22Rv1 (cell line): ENCODE data around the gene BTBD17.

ENCODE experiments used
- ZFX ChIP-seq: fragments of 450-650 bp; IDR thresholded peaks from 2 replicates; pipeline ENCODE4 v1.6.1; 2017; ENCODE audit warnings: antibody characterized with exemption, borderline replicate concordance
- TF ChIP-seq, protein P1 (sequence below): fragments of 450-650 bp; IDR thresholded peaks from 2 replicates; pipeline ENCODE4 v1.5.1; 2017; ENCODE audit warnings: mild to moderate bottlenecking

DNA sequence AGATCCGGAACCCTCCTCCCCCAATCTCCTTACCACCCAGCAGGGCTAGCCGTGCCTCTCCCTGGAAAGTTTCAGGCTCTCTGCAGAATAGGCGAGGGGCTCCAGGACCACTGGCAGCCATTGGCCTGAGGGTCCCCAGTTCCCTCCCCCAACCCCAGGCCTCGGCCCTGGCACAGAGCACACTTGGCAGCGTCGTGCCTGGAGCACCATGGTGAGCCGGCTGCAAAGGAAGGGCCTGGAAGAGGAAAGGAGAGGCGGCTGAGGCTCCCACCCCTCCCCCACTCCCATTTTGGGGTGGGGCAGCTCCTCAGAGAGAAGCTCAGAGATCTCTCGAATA, 369 bp upstream of the BTBD17 start:
- TF ChIP-seq, protein P1, sequence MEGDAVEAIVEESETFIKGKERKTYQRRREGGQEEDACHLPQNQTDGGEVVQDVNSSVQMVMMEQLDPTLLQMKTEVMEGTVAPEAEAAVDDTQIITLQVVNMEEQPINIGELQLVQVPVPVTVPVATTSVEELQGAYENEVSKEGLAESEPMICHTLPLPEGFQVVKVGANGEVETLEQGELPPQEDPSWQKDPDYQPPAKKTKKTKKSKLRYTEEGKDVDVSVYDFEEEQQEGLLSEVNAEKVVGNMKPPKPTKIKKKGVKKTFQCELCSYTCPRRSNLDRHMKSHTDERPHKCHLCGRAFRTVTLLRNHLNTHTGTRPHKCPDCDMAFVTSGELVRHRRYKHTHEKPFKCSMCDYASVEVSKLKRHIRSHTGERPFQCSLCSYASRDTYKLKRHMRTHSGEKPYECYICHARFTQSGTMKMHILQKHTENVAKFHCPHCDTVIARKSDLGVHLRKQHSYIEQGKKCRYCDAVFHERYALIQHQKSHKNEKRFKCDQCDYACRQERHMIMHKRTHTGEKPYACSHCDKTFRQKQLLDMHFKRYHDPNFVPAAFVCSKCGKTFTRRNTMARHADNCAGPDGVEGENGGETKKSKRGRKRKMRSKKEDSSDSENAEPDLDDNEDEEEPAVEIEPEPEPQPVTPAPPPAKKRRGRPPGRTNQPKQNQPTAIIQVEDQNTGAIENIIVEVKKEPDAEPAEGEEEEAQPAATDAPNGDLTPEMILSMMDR = no peak
- TF ChIP-seq ZFX = no peak
